Glutamatergic neuron (in vitro differentiated cells): ENCODE measurements around the gene HTR6. TPM values are rescaled to one million over a fixed set of nuclear protein-coding genes. Genes with fewer than 3 reads are reported as not detected.

Source experiments
- DNase-seq: peaks from one replicate; pipeline ENCODE4 v3.0.0; 2022
- H3K27ac Mint-ChIP-seq: one replicate; pipeline ENCODE4 v1.8.0; 2020; ENCODE audit warnings: mild to moderate bottlenecking, mixed read lengths, inconsistent platforms; ENCODE audit not compliant: unreplicated experiment
- H3K27me3 Mint-ChIP-seq: one replicate; pipeline ENCODE4 v1.8.0; 2020; ENCODE audit warnings: mild to moderate bottlenecking, moderate library complexity, mixed read lengths, inconsistent platforms; ENCODE audit not compliant: unreplicated experiment
- H3K36me3 Mint-ChIP-seq: one replicate; pipeline ENCODE4 v1.8.0; 2020; ENCODE audit warnings: mild to moderate bottlenecking, mixed read lengths, inconsistent platforms; ENCODE audit not compliant: unreplicated experiment
- H3K4me1 Mint-ChIP-seq: one replicate; pipeline ENCODE4 v1.8.0; 2020; ENCODE audit warnings: mild to moderate bottlenecking, low read depth, mixed read lengths, inconsistent platforms; ENCODE audit not compliant: unreplicated experiment
- H3K4me3 Mint-ChIP-seq: one replicate; pipeline ENCODE4 v1.8.0; 2020; ENCODE audit warnings: mild to moderate bottlenecking, mixed read lengths, inconsistent platforms; ENCODE audit not compliant: unreplicated experiment
- H3K9me3 Mint-ChIP-seq: one replicate; pipeline ENCODE4 v1.8.0; 2020; ENCODE audit warnings: mild to moderate bottlenecking, moderate library complexity, mixed read lengths, inconsistent platforms; ENCODE audit not compliant: unreplicated experiment
- CTCF ChIP-seq: fragments of 200-600 bp; sonication (generic); IDR thresholded peaks from one replicate; pipeline ENCODE4 v1.5.0; 2021; ENCODE audit not compliant: partially characterized antibody, unreplicated experiment
- total RNA-seq: library from RNA; stranded (reverse); fragmentation: NEBNext Ultra II Directional; extraction: Animal tissue kit (Norgen Biotek cat#: 25700); gene quantifications from one replicate; pipeline ENCODE4 v1.2.1, GENCODE V29; 2021; ENCODE audit not compliant: unreplicated experiment

HTR6 gene
- total RNA-seq, 1 donor from 2014 or later: not detected

- Mint-ChIP-seq H3K27me3 (peaks cover 2% of the 10 kb centered on the region), H3K4me3 (no peak overlapping the region), H3K4me1 (no peaks in the 10 kb centered on the region), H3K36me3 (no peaks in the 10 kb centered on the region), H3K9me3 (no peaks in the 10 kb centered on the region), H3K27ac (no peak overlapping the region)
- no peak for TF ChIP-seq CTCF
- no peak for DNase-seq
These were observed 16.0 kb downstream of the HTR6 start for GRCh38 chr1:19680644-19681043.

GRCh38 chr1:19682257-19682656 is 17.6 kb downstream of the HTR6 start:
- no peak for TF ChIP-seq CTCF
- no peaks in the 10 kb centered on the region for H3K9me3 Mint-ChIP-seq
- H3K4me1 Mint-ChIP-seq: no peaks in the 10 kb centered on the region
- H3K36me3 Mint-ChIP-seq: no peaks in the 10 kb centered on the region
- H3K27ac Mint-ChIP-seq: no peak overlapping the region
- no peak overlapping the region for H3K4me3 Mint-ChIP-seq
- H3K27me3 Mint-ChIP-seq: peaks cover 2% of the 10 kb centered on the region
- no peak for DNase-seq

GRCh38 chr1:19682901-19683300 is 18.2 kb downstream of the HTR6 start:
- no peaks in the 10 kb centered on the region for H3K36me3 Mint-ChIP-seq
- H3K9me3 Mint-ChIP-seq: no peaks in the 10 kb centered on the region
- H3K4me1 Mint-ChIP-seq: no peaks in the 10 kb centered on the region
- no peak for DNase-seq
- H3K27me3 Mint-ChIP-seq: peaks cover 2% of the 10 kb centered on the region
- H3K4me3 Mint-ChIP-seq: no peak overlapping the region
- H3K27ac Mint-ChIP-seq: no peak overlapping the region
- TF ChIP-seq CTCF: no peak

- Mint-ChIP-seq H3K36me3 (no peaks in the 10 kb centered on the region), H3K27me3 (peaks cover 2% of the 10 kb centered on the region), H3K9me3 (no peaks in the 10 kb centered on the region), H3K4me1 (no peaks in the 10 kb centered on the region), H3K27ac (no peak overlapping the region), H3K4me3 (no peak overlapping the region)
- DNase-seq: no peak
- no peak for TF ChIP-seq CTCF
These were observed 18.7 kb downstream of the HTR6 start for GRCh38 chr1:19683351-19683750.

GRCh38 chr1:19684677-19685076 is 20.0 kb downstream of the HTR6 start:
- no peaks in the 10 kb centered on the region for H3K27me3 Mint-ChIP-seq
- no peak overlapping the region for H3K27ac Mint-ChIP-seq
- no peak for DNase-seq
- no peak overlapping the region for H3K4me3 Mint-ChIP-seq
- TF ChIP-seq CTCF: no peak
- no peaks in the 10 kb centered on the region for H3K9me3 Mint-ChIP-seq
- no peaks in the 10 kb centered on the region for H3K36me3 Mint-ChIP-seq
- no peaks in the 10 kb centered on the region for H3K4me1 Mint-ChIP-seq
